GM23338 (cell line): Measurements from ENCODE around the gene LIMA1. TPM values are rescaled to one million over a fixed set of nuclear protein-coding genes. Genes with fewer than 3 reads are reported as not detected.
"Not testable (repeated sequence)": the region's sequence is repeated elsewhere in the genome, so short reads cannot be mapped to it uniquely, and the experiment has no call there.

ENCODE experiments used
- ATAC-seq: fragments of 200-7000 bp; cut with Tn5 transposase; 3 replicates; pipeline ENCODE4 v1.9.1; 2020
- DNase-seq: peaks from one replicate; pipeline ENCODE4 v3.0.0-alpha.2; 2015; ENCODE audit warnings: low spot score
- H2AFZ ChIP-seq: fragments of 200-600 bp; sonication (generic); 2 replicates; pipeline ENCODE4 v1.8.0; 2016; ENCODE audit warnings: antibody characterized with exemption, mild to moderate bottlenecking, moderate library complexity
- H3F3A ChIP-seq: fragments of 200-600 bp; sonication (generic); replicated peaks from 2 replicates; pipeline ENCODE4 v1.8.0; 2017; ENCODE audit warnings: antibody characterized with exemption, mixed run types, low read depth
- H3K27ac ChIP-seq: fragments of 200-600 bp; sonication (generic); 2 replicates; pipeline ENCODE4 v1.6.1; 2016; ENCODE audit warnings: low read depth
- H3K27me3 ChIP-seq: fragments of 200-600 bp; sonication (generic); 2 replicates; pipeline ENCODE4 v1.8.0; 2016; ENCODE audit warnings: mild to moderate bottlenecking, mixed run types, moderate library complexity; ENCODE audit not compliant: insufficient read depth
- H3K36me3 ChIP-seq: fragments of 200-600 bp; sonication (generic); 2 replicates; pipeline ENCODE4 v1.8.0; 2016; ENCODE audit warnings: mild to moderate bottlenecking; ENCODE audit not compliant: insufficient read depth
- H3K4me1 ChIP-seq: fragments of 200-600 bp; sonication (generic); 2 replicates; pipeline ENCODE4 v1.8.0; 2016; ENCODE audit warnings: mild to moderate bottlenecking, moderate library complexity; ENCODE audit not compliant: insufficient read depth
- H3K4me2 ChIP-seq: fragments of 200-600 bp; sonication (generic); 2 replicates; pipeline ENCODE4 v1.7.1; 2017; ENCODE audit warnings: mixed run types
- H3K4me3 ChIP-seq: fragments of 200-600 bp; sonication (generic); 2 replicates; pipeline ENCODE4 v1.6.1; 2016; ENCODE audit warnings: mixed run types
- H3K79me2 ChIP-seq: fragments of 200-600 bp; sonication (generic); replicated peaks from 2 replicates; pipeline ENCODE4 v1.8.0; 2017; ENCODE audit warnings: mild to moderate bottlenecking; ENCODE audit not compliant: insufficient read depth
- H3K9me2 ChIP-seq: fragments of 200-600 bp; sonication (generic); 2 replicates; pipeline ENCODE4 v1.8.0; 2017; ENCODE audit not compliant: insufficient read depth
- H4K20me1 ChIP-seq: fragments of 200-600 bp; sonication (generic); replicated peaks from 2 replicates; pipeline ENCODE4 v1.8.0; 2017; ENCODE audit warnings: mild to moderate bottlenecking; ENCODE audit not compliant: insufficient read depth
- H3K27ac Mint-ChIP-seq: 2 replicates; pipeline ENCODE4 v1.8.0; 2020; ENCODE audit warnings: inconsistent platforms, mild to moderate bottlenecking, moderate library complexity, mixed read lengths
- H3K27me3 Mint-ChIP-seq: 3 replicates; pipeline ENCODE4 v1.8.0; 2022; ENCODE audit warnings: low read depth, mild to moderate bottlenecking, moderate library complexity, mixed read lengths, inconsistent platforms; ENCODE audit not compliant: insufficient read depth, poor library complexity
- H3K36me3 Mint-ChIP-seq: 3 replicates; pipeline ENCODE4 v1.8.0; 2021; ENCODE audit warnings: low read depth, mild to moderate bottlenecking, inconsistent platforms, moderate library complexity, mixed read lengths
- H3K4me1 Mint-ChIP-seq: 3 replicates; pipeline ENCODE4 v1.8.0; 2020; ENCODE audit warnings: mild to moderate bottlenecking, inconsistent platforms, mixed read lengths
- H3K4me3 Mint-ChIP-seq: 3 replicates; pipeline ENCODE4 v1.8.0; 2021; ENCODE audit warnings: moderate library complexity, mild to moderate bottlenecking, inconsistent platforms, mixed read lengths
- H3K9me3 Mint-ChIP-seq: 3 replicates; pipeline ENCODE4 v1.8.0; 2020; ENCODE audit warnings: moderate library complexity, mild to moderate bottlenecking, inconsistent platforms, mixed read lengths
- CREB1 ChIP-seq: fragments of 250-450 bp; sonication (Bioruptor Pico); IDR thresholded peaks from 2 replicates; pipeline ENCODE4 v1.5.0; 2020; ENCODE audit warnings: low read depth, mild to moderate bottlenecking, moderate library complexity
- CTCF ChIP-seq, 2 experiments: fragments of 200-600 bp in 1 of 2; sonication (generic) in 1 of 2; conservative IDR thresholded peaks; 2 replicates each; pipeline versions ENCODE4 v1.5.1 to v1.6.1; 2016 to 2017; ENCODE audit warnings: antibody characterized with exemption in 2 of 2, low read depth in 2 of 2, mild to moderate bottlenecking in 2 of 2, moderate library complexity in 1 of 2
- ETS1 ChIP-seq: IDR thresholded peaks from 2 replicates; pipeline ENCODE4 v1.6.1; 2016; ENCODE audit warnings: antibody characterized with exemption
- JUNB ChIP-seq: IDR thresholded peaks from one replicate; pipeline ENCODE4 v1.6.1; 2016; ENCODE audit warnings: antibody characterized with exemption; ENCODE audit not compliant: unreplicated experiment
- NANOG ChIP-seq: IDR thresholded peaks from 2 replicates; pipeline ENCODE4 v1.6.1; 2016; ENCODE audit warnings: antibody characterized with exemption, borderline replicate concordance
- POLR2AphosphoS5 ChIP-seq: IDR thresholded peaks from 2 replicates; pipeline ENCODE4 v1.6.1; 2016; ENCODE audit warnings: antibody characterized with exemption, low read depth
- STAT1 ChIP-seq: IDR thresholded peaks from one replicate; pipeline ENCODE4 v1.6.1; 2016; ENCODE audit warnings: antibody characterized with exemption; ENCODE audit not compliant: unreplicated experiment
- ZNF331 ChIP-seq: fragments of 250-450 bp; sonication (Bioruptor Pico); IDR thresholded peaks from 2 replicates; pipeline ENCODE4 v1.5.0; 2020; ENCODE audit warnings: low read depth, mild to moderate bottlenecking, moderate library complexity
- ZNF462 ChIP-seq: fragments of 250-450 bp; sonication (Bioruptor Pico); IDR thresholded peaks from 2 replicates; pipeline ENCODE4 v1.5.0; 2020; ENCODE audit warnings: mild to moderate bottlenecking, moderate library complexity
- polyA plus RNA-seq: library from polyadenylated mRNA; unstranded; fragments of >200 nt; fragmentation: Nextera tagmentation; extraction: Ambion mirVana; gene quantifications from 2 replicates; pipeline ENCODE4 v1.2.1, GENCODE V29; 2016
- total RNA-seq: library from RNA; depleted of rRNA; stranded (reverse); fragments of >200 nt; shearing (Covaris generic); gene quantifications from 2 replicates; pipeline ENCODE4 v1.2.3, GENCODE V29; 2014

LIMA1 gene
- total and polyA plus RNA-seq, 2 experiments from 2014 or later, result 27.7 to 29.6 TPM

GRCh38 chr12:50325890-50326391 is 42.6 kb upstream of the LIMA1 start (continued):
- TF ChIP-seq ZNF462 (CRISPR knock-in tag) (no peak), CREB1 (CRISPR knock-in tag) (no peak), CTCF (conservative IDR thresholded peaks at IDR 0.05; ENCODE audit: low read depth in 2 of 2) (no peak), JUNB (no peak), NANOG (no peak), POLR2AphosphoS5 (no peak), STAT1 (no peak), ETS1 (no peak), ZNF331 (CRISPR knock-in tag) (no peak)

- not testable (repeated sequence) for H3K4me1 ChIP-seq, H3K79me2 ChIP-seq, H3K4me3 Mint-ChIP-seq, H3K4me2 ChIP-seq, H3F3A ChIP-seq, H2AFZ ChIP-seq, H3K27me3 ChIP-seq, H3K27me3 Mint-ChIP-seq, H3K27ac ChIP-seq, H3K9me2 ChIP-seq, H3K36me3 Mint-ChIP-seq, H3K9me3 Mint-ChIP-seq, H3K36me3 ChIP-seq, H3K27ac Mint-ChIP-seq, ATAC-seq, H3K4me1 Mint-ChIP-seq, H3K4me3 ChIP-seq, H4K20me1 ChIP-seq, DNase-seq
Measured at GRCh38 chr12:50324770-50325169, 41.5 kb upstream of the LIMA1 start.

- H3K27me3 Mint-ChIP-seq, H3K4me1 Mint-ChIP-seq, H4K20me1 ChIP-seq, H2AFZ ChIP-seq, H3F3A ChIP-seq, H3K4me2 ChIP-seq, ATAC-seq, H3K27ac ChIP-seq, H3K79me2 ChIP-seq, H3K27me3 ChIP-seq, DNase-seq, H3K4me3 Mint-ChIP-seq, H3K9me3 Mint-ChIP-seq, H3K4me1 ChIP-seq, H3K9me2 ChIP-seq, H3K36me3 Mint-ChIP-seq, H3K36me3 ChIP-seq, H3K4me3 ChIP-seq, H3K27ac Mint-ChIP-seq: not testable (repeated sequence)
Measured at GRCh38 chr12:50324077-50324476, 40.8 kb upstream of the LIMA1 start.
